Loucy (cell line): Measurements from ENCODE around the gene PTER.

Experiments
- EZH2phosphoT487 ChIP-seq: fragments of 200-600 bp; IDR thresholded peaks from 2 replicates; pipeline ENCODE4 v1.6.1; 2018; ENCODE audit warnings: antibody characterized with exemption, mild to moderate bottlenecking, moderate library complexity, borderline replicate concordance
- TF ChIP-seq, protein P1 (sequence below): fragments of 200-600 bp; sonication (generic); conservative IDR thresholded peaks from 2 replicates; pipeline ENCODE4 v1.5.1; 2014; ENCODE audit warnings: mild to moderate bottlenecking, antibody characterized with exemption, low read length

DNA sequence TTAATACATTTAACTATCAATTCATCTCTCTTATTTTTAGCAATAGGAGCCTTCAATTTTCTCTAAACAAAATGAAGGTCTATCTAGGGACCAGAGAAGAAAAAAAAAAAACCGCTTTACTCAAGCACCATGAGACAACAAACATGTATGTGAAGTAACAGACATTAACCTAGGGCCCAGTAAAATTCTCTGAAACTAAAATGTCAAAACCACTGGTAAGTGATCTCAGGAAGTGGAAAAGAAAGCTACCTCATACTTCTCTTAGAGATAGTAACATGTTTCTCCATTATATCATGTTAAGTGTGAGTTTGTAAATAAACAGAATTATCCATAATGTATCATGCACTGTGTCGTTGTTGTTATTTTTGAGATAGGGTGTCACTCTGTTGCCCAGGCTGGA is 35.4 kb upstream of the PTER start:
- TF ChIP-seq, protein P1, sequence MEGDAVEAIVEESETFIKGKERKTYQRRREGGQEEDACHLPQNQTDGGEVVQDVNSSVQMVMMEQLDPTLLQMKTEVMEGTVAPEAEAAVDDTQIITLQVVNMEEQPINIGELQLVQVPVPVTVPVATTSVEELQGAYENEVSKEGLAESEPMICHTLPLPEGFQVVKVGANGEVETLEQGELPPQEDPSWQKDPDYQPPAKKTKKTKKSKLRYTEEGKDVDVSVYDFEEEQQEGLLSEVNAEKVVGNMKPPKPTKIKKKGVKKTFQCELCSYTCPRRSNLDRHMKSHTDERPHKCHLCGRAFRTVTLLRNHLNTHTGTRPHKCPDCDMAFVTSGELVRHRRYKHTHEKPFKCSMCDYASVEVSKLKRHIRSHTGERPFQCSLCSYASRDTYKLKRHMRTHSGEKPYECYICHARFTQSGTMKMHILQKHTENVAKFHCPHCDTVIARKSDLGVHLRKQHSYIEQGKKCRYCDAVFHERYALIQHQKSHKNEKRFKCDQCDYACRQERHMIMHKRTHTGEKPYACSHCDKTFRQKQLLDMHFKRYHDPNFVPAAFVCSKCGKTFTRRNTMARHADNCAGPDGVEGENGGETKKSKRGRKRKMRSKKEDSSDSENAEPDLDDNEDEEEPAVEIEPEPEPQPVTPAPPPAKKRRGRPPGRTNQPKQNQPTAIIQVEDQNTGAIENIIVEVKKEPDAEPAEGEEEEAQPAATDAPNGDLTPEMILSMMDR, result no peak
- no peak for TF ChIP-seq EZH2phosphoT487
